ENCODE measurements around the gene DOC2B. TPM values are rescaled to one million over a fixed set of nuclear protein-coding genes. Genes with fewer than 3 reads are reported as not detected.
A peak's percentile ranks its signal among the peaks of the same experiment; 100 is the strongest.

Gene DOC2B
- total RNA-seq, 1 donor from 2014 or later: 59.6 TPM

DNA sequence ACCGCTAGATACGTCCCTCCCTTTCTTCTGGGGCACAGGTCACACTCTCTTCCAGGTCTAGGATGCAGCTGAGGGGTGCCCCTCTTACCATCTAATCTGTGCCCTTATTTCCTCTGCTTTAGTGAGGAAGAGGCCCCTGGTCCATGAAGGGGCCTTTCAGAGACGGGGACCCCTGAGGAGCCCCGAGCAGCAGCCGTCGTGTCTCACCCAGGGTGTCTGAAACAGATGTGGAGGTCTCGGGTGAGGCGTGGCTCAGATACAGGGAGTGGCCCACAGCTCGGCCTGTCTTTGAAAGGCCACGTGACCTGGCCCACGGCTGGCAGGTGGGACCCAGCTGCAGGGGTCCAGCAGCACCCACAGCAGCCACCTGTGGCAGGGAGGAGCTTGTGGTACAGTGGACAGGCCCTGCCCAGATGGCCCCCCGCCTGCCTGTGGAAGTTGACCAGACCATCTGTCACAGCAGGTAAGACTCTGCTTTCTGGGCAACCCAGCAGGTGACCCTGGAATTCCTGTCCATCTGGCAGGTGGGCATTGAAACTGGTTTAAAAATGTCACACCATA lies 28.5 kb downstream of the DOC2B start:
- no peaks in the 10 kb centered on the region for H3K9me3 Mint-ChIP-seq
- DNase-seq (ENCODE audit: low spot score in 2 of 2, unreplicated experiment in 2 of 2): no peak
- no peaks in the 10 kb centered on the region for H3K4me1 Mint-ChIP-seq
- peaks cover 45% of the 10 kb centered on the region for H3K36me3 Mint-ChIP-seq
- H3K27me3 Mint-ChIP-seq (ENCODE audit: low read depth): peaks cover 2% of the 10 kb centered on the region
- no peak overlapping the region for H3K4me3 Mint-ChIP-seq
- no peak overlapping the region for H3K27ac Mint-ChIP-seq
- TF ChIP-seq CTCF (IDR thresholded peaks at IDR 0.05; ENCODE audit: unreplicated experiment): no peak

DNA sequence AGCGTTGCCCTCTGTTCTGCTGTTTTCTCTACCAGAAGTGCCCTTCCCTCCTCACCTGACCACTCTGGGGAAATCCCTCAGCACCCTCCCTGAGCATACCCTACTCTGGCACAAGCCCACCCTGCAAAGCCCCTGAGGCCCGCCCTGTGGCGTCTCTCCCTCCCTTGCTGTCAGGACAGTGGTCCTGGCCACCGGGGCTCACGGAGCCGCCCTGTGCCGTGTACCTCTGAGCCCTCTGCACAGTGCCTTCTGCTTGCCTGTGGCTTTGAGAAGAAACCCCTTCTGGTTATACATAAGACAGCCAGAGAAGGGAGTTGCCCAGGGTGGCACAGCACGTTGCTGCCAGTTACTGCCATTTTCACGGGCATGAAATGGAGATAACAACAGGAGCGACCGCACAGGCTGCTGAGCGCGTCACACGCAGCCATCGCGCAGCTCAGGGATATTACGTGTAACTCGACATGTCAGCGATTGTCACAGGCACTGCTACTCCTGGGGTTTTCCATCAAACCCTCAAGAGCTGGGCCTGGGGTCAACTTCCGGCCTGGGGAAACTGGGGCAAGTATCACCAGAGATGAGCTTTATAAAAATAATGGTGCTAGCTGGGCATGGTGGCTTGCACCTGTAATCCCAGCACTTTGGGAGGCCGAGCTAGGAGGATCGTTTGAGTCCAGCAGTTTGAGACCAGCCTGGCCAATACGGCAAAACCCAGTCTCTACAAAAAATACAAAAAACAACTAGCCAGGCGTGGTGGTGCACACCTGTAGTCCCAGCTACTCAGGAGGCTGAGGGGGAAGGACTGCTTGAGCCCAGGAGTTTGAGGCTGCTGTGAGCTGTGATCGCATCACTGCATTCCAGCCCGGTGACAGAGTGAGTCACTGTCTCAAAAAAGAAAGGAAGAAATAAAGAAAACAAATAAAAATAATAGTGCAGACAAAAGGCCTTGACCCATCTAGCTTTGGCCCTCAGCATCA lies 29.3 kb downstream of the DOC2B start:
- DNase-seq (ENCODE audit: low spot score in 2 of 2, unreplicated experiment in 2 of 2): no peak

GRCh38 chr17:151004-151403 lies 30.4 kb downstream of the DOC2B start:
- TF ChIP-seq CTCF (IDR thresholded peaks at IDR 0.05; ENCODE audit: unreplicated experiment): no peak
- peaks cover 2% of the 10 kb centered on the region for H3K27me3 Mint-ChIP-seq (ENCODE audit: low read depth)
- H3K27ac Mint-ChIP-seq: no peak overlapping the region
- no peaks in the 10 kb centered on the region for H3K9me3 Mint-ChIP-seq
- DNase-seq (ENCODE audit: low spot score in 2 of 2, unreplicated experiment in 2 of 2): peak in 1 of 2 experiments; percentile 29
- no peaks in the 10 kb centered on the region for H3K4me1 Mint-ChIP-seq
- H3K4me3 Mint-ChIP-seq: no peak overlapping the region
- peaks cover 40% of the 10 kb centered on the region for H3K36me3 Mint-ChIP-seq

More for the DNA sequence above, 29.3 kb downstream of the DOC2B start:
- Mint-ChIP-seq H3K36me3 (peaks cover 45% of the 10 kb centered on the region), H3K27ac (no peak overlapping the region), H3K27me3 (ENCODE audit: low read depth) (peaks cover 2% of the 10 kb centered on the region), H3K4me3 (no peak overlapping the region), H3K4me1 (no peaks in the 10 kb centered on the region), H3K9me3 (no peaks in the 10 kb centered on the region)
- TF ChIP-seq CTCF (IDR thresholded peaks at IDR 0.05; ENCODE audit: unreplicated experiment): no peak

- Mint-ChIP-seq H3K36me3 (peaks cover 35% of the 10 kb centered on the region), H3K4me3 (no peak overlapping the region), H3K27me3 (ENCODE audit: low read depth) (no peaks in the 10 kb centered on the region), H3K27ac (no peak overlapping the region), H3K4me1 (no peaks in the 10 kb centered on the region), H3K9me3 (no peaks in the 10 kb centered on the region)
- no peak for TF ChIP-seq CTCF (IDR thresholded peaks at IDR 0.05; ENCODE audit: unreplicated experiment)
- peak in 1 of 2 experiments; percentile 22 for DNase-seq (ENCODE audit: low spot score in 2 of 2, unreplicated experiment in 2 of 2)
Measured at GRCh38 chr17:149897-150584, 31.4 kb downstream of the DOC2B start.

DNA sequence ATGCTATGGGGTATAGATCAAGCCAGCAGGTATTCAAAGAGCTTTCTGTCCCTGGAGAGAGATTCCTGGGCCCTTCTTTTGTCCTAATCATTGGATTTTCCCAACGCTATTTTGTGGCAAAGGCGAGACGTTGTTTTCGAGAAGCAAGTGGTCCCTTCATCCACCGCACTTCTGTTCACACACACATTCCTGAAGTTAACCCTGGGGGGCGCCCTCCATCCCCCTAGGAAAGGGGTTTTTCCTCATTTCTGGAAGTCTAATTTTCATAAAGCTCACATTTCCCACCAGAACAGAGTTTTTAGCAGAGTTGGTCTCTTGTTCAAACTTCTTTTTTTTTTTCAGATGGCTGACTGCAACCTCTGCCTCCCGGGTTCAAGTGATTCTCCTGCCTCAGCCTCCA lies 32.2 kb downstream of the DOC2B start:
- peaks cover 35% of the 10 kb centered on the region for H3K36me3 Mint-ChIP-seq
- H3K9me3 Mint-ChIP-seq: no peaks in the 10 kb centered on the region
- TF ChIP-seq CTCF (IDR thresholded peaks at IDR 0.05; ENCODE audit: unreplicated experiment): no peak
- peak in 1 of 2 experiments; percentile 14 for DNase-seq (ENCODE audit: low spot score in 2 of 2, unreplicated experiment in 2 of 2)
- no peaks in the 10 kb centered on the region for H3K4me1 Mint-ChIP-seq
- H3K27ac Mint-ChIP-seq: no peak overlapping the region
- no peak overlapping the region for H3K4me3 Mint-ChIP-seq
- no peaks in the 10 kb centered on the region for H3K27me3 Mint-ChIP-seq (ENCODE audit: low read depth)
